ENCODE results near the gene PSMC3IP.
A peak's percentile ranks its signal among the peaks of the same experiment; 100 is the strongest.

Gene PSMC3IP

DNA sequence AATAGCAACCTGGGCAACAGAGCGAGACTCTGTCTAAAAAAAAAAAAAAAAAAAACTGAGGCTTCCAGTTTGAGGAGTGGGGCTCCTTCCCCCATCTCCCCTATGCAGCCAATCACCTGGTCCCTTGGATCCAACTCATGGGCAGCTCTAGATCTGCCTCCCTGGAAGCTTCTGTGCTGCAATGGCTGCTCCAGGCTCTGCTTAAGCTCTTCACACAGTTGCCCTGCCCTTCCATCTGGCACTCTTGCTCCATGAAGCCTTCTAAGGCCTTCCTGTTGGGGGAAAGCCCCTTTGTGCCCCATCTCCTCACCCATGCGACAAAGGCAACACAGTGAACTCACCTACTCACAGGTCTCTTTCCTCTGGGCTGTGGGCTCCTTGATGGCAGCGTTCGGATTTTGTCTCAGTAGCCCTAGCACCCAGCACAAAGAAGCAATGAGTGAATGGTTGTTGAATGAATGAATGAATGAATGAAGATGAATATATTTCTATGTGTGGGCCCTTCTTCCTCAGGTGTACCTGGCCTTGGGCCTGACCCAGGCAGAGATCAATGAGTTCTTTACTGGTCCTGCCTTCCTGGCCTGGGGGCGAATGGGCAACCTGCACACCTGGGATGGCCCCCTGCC is 39.6 kb downstream of the PSMC3IP start:
- DNase-seq (ENCODE audit: low spot score), result no peak

DNA sequence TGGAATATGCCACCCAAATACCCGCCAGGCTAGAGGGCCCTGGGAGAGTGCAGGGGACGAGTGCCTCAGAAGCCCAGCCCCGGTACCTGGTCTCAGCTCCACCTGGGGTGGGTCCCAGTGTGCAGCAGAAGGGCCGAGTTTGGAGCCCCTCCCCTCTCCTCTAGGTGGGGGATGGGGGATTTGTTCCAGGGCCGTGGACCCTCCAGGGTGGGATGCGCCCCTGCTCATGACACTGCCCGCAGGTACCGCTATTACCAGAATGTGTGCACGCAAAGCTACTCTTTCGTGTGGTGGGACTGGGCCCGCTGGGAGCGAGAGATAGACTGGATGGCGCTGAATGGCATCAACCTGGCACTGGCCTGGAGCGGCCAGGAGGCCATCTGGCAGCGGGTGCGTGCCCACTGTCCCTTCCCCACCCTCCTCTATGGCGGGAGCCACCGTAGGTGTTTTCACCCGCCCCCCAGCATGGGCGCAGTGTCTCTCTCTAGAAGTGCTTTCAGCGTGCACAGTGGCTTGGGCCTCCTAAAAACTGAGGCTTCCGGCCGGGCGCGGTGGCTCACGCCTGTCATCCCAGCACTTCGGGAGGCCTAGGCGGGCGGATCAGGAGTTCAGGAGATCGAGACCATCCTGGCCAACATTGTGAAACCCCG is 40.2 kb downstream of the PSMC3IP start:
- DNase-seq (ENCODE audit: low spot score), result no peak

DNA sequence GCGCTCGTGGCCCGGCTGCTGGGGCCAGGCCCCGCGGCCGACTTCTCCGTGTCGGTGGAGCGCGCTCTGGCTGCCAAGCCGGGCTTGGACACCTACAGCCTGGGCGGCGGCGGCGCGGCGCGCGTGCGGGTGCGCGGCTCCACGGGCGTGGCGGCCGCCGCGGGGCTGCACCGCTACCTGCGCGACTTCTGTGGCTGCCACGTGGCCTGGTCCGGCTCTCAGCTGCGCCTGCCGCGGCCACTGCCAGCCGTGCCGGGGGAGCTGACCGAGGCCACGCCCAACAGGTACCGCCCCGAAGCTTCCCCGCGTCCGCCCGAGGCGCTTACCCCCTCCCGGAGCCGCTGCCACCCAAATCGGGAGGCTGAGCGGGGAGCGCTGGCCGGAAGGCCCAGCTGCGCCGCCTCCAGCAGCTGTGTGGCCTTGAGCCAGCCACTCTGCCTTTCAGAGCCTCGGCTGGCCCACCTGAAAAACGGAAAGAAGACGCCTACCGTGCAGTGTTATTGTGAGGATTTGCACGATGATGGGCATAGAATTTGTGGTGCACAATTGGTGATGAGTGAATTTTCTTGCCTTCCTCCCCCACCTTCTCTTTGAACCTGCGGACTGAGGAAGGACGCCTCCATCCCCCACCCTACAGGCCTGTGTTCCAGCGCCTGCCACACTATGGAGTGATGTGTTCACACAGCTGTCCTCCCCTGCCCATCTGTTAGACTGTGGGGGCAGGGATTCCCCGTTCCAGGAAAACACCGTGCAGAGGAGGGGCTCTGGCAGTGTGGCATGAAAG is 41.0 kb downstream of the PSMC3IP start:
- peak; percentile 96 for DNase-seq (ENCODE audit: low spot score)

DNA sequence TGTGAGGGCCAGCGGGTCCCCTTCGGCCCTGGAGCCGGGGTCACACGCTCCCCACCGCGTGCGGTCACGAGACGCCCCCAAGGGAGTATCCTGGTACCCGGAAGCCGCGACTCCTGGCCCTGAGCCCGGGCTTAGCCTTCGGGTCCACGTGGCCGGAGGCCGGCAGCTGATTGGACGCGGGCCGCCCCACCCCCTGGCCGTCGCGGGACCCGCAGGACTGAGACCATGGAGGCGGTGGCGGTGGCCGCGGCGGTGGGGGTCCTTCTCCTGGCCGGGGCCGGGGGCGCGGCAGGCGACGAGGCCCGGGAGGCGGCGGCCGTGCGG is 41.5 kb downstream of the PSMC3IP start, which contains the start of gene NAGLU:
Gene NAGLU, plus strand, starts transcription at position 194 of the 324 bp plus-strand sequence. Its CDS starts 32 bp downstream, at position 226.
- DNase-seq (ENCODE audit: low spot score), result peak; percentile 99

DNA sequence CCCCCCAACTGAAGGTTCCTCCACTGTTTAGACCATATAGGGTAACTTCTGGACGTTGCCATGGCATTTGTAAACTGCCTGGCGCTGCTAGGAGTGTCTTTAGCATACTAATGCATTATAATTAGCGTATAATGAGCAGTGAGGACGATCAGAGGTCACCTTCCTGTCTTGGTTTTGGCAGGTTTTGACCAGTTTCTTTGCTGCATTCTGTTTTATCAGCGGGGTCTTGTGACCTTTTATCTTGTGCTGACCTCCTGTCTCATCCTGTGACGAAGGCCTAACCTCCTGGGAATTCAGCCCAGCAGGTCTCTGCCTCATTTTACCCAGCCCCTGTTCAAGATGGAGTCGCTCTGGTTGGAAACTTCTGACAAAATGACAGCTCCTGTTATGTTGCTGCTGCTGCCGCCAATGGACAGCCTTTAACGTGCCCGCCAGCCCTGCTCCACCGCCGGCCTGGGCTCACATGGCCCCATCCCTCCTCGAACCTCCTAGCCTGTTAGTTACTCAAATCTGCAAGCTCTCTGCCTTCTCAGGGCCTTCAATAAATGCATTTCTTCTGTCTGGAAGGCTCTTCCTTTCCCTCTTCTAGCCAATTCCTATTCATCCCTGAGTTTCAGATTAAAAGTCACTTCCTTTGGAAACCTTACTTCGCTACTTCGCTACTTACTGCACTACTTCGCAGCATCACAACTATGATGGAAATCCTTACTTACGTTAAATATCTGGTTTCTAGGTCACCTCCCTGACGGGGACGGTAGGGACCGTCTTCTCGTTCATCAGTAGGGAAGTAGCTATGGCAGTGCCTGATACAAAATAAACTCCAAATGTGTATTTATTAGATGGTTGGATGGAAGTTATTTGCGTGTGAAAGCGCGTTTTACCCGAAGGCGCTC is 42.1 kb downstream of the PSMC3IP start:
- no peak for DNase-seq (ENCODE audit: low spot score)

DNA sequence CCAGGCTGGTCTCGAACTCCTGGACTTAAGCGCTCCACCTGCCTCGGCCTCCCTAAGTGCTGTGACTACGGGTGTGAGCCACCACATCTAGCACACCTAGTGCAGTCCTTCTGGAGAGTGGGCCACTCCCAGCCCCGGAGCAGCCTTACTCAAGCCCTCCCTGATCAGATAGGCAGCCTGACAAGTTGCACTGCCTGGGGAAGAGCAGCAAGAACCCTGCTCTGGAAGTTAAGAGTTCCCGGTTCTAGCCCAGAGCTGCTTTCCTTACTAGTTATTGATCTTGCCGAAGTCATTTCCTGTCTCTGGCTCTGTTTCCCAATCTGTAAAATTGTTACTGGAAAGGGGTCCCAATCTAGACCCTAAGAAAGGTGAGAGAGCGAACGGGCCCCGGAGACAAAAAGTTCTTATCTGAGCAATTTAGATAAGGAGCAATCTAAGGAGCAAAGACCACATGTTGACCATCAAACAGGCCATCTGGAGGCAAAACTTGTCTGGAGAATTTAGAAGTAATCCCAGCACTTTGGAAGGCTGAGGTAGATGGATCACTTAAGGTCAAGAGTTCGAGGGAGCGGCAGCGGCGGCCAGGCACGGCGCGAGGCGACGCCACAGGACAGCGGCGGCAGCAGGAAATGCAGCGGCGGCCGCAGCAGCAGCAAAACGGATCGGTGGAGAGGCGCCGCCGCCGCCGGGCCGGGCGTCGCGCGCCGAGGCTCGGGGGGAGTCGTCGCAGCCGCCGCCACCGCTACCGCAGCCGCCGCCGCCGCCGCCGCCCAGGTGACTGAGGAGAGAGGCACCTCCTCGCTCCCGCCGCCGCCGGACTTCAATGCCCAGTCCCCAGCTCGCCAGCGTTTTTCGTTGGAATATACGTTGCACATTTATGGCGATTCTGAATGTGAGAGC is 45.8 kb downstream of the PSMC3IP start:
- DNase-seq (ENCODE audit: low spot score), result no peak

DNA sequence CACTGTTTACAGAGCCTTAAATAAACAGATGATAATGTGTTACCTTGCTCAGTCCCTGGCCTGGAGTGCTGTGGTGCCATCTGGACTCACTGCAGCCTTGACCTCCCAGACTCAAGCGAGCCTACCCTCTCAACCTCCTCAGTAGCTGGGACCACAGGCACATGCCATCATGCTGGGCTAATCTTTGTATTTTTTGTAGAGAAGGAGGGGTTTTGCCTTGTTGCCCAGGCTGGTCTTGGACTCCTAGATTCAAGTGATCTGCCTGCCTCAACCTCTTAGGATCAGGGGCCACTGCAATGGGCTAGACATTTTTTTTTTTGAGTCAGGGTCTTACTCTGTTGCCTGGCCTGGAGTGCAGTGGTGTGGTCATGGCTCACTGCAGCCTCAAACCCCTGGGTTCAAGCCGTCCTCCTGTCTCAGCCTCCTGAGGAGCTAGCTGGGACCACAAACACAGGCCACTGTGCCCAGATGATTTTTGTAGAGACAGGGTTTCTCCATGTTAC is 46.5 kb downstream of the PSMC3IP start:
- DNase-seq (ENCODE audit: low spot score), result no peak

DNA sequence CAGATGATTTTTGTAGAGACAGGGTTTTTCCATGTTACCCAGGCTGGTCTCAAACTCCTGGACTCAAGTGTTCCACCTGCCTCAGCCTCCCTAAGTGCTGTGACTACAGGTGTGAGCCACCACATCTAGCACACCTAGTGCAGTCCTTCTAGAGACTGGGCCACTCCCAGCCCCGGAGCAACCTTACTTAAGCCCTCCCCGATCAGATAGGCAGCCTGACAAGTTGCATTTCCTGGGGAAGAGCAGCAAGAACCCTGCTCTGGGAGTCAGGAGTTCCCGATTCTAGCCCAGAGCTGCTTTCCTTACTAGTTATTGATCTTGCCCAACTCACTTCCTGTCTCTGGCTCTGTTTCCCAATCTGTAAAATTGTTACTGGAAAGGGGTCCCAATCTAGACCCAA is 48.5 kb downstream of the PSMC3IP start:
- no peak for DNase-seq (ENCODE audit: low spot score)

DNA sequence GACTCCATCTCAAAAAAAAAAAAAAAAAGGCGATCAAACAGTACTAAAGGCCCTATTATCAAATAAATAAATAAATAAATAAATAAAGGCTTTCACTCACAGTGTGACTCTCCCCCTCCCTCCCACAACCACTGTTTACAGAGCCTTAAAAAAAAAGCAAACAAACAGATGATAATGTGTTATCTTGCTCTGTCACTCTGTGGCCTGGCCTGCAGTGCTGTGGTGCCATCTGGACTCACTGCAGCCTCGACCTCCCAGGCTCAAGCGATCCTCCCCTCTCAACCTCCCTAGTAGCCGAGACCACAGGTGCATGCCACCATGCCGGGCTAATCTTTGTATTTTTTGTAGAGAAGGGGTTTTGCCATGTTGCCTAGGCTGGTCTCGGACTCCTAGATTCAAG is 49.6 kb downstream of the PSMC3IP start:
- DNase-seq (ENCODE audit: low spot score), result no peak

DNA sequence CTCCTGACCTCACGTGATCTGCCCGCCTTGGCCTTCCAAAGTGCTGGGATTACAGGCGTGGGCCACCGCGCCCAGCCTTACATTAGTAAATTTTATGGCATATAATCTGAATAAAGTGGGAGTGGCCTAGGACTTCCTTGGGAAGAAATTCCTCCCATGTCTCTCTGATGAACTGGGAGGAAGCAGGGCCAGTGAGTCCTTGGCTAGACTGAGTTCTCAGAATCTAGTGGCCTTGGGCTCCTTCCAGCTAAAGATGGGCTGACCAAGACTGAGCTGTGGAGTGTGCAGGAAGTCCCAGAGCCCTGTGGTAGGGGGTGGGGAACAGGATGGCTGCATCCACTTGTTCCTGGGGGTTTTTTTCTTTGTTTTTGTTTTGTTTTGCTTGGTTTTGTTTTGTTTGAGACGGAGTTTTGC is 51.5 kb downstream of the PSMC3IP start:
- no peak for DNase-seq (ENCODE audit: low spot score)

DNA sequence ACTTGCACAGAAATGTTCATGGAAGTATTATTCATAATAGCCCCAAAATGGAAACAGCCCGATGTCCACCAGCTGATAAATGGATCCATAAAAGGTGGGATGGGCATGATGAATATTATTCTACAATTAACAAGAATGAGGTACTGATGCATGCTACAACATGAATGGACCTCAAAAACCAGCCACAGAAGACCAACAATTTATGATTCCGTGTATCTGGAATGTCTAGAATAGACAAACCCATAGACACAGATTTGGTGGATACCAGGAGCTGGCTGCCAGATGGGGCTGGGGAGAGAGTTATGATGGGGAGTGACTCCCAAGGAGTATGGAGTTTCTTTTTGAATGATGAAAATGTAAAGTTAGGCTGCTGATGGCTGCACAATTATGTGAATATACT is 52.3 kb downstream of the PSMC3IP start:
- DNase-seq (ENCODE audit: low spot score), result no peak

DNA sequence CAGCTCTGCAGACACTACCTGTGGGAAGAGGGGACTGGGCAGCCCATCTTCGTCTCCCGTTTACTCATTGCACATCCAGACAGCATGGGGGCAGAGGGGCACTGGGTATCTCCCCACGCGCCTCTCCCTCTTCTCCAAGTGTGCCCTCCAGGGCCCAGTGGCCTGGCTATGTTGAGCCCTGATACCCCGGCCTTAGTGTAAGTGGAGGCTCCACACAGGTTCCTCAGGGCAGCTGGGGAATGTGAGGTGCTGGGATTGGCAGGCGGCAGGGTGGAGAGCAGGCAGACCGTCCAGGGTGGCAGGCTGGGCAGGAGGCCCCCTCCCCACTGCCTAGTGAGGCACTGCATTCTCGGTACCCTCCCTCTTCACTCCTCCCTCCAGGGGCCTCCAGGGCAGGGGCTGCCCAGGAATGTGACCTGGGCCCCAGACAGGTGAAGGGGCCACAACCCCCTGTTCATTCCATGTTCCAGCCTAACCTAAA is 54.7 kb downstream of the PSMC3IP start:
- no peak for DNase-seq (ENCODE audit: low spot score)

All from HuH-7.5 (cell line).